ACC112 (cell line): Measurements from ENCODE around the gene GUCY1A1.

ENCODE experiments used
- H2AFZ ChIP-seq: fragments of 200-600 bp; sonication (generic); one replicate; pipeline ENCODE4 v1.6.0; 2017; ENCODE audit warnings: antibody characterized with exemption, low read length; ENCODE audit not compliant: unreplicated experiment
- H3K27ac ChIP-seq: fragments of 200-600 bp; sonication (generic); 2 replicates; pipeline ENCODE4 v1.5.1; 2014; ENCODE audit warnings: low read depth, mild to moderate bottlenecking, antibody characterized with exemption, low read length, moderate library complexity
- H3K27me3 ChIP-seq: fragments of 200-600 bp; sonication (generic); 2 replicates; pipeline ENCODE4 v1.6.1; 2014; ENCODE audit warnings: mild to moderate bottlenecking, antibody characterized with exemption, low read length, moderate library complexity, mixed read lengths; ENCODE audit not compliant: insufficient read depth
- H3K36me3 ChIP-seq: fragments of 200-600 bp; sonication (generic); 2 replicates; pipeline ENCODE4 v1.6.1; 2016; ENCODE audit warnings: mild to moderate bottlenecking, antibody characterized with exemption, low read length, moderate library complexity, mixed read lengths; ENCODE audit not compliant: insufficient read depth
- H3K4me1 ChIP-seq: fragments of 200-600 bp; sonication (generic); one replicate; pipeline ENCODE4 v1.6.1; 2016; ENCODE audit warnings: low read length, mixed read lengths; ENCODE audit not compliant: insufficient read depth, unreplicated experiment, control insufficient read depth
- H3K4me3 ChIP-seq: fragments of 200-600 bp; sonication (generic); 2 replicates; pipeline ENCODE4 v1.5.1; 2014; ENCODE audit warnings: mild to moderate bottlenecking, low read depth, low read length
- H3K79me2 ChIP-seq: fragments of 200-600 bp; sonication (generic); one replicate; pipeline ENCODE4 v1.6.0; 2016; ENCODE audit warnings: low read length; ENCODE audit not compliant: control insufficient read depth, unreplicated experiment, insufficient read depth

GUCY1A1 gene, protein sequence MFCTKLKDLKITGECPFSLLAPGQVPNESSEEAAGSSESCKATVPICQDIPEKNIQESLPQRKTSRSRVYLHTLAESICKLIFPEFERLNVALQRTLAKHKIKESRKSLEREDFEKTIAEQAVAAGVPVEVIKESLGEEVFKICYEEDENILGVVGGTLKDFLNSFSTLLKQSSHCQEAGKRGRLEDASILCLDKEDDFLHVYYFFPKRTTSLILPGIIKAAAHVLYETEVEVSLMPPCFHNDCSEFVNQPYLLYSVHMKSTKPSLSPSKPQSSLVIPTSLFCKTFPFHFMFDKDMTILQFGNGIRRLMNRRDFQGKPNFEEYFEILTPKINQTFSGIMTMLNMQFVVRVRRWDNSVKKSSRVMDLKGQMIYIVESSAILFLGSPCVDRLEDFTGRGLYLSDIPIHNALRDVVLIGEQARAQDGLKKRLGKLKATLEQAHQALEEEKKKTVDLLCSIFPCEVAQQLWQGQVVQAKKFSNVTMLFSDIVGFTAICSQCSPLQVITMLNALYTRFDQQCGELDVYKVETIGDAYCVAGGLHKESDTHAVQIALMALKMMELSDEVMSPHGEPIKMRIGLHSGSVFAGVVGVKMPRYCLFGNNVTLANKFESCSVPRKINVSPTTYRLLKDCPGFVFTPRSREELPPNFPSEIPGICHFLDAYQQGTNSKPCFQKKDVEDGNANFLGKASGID

DNA sequence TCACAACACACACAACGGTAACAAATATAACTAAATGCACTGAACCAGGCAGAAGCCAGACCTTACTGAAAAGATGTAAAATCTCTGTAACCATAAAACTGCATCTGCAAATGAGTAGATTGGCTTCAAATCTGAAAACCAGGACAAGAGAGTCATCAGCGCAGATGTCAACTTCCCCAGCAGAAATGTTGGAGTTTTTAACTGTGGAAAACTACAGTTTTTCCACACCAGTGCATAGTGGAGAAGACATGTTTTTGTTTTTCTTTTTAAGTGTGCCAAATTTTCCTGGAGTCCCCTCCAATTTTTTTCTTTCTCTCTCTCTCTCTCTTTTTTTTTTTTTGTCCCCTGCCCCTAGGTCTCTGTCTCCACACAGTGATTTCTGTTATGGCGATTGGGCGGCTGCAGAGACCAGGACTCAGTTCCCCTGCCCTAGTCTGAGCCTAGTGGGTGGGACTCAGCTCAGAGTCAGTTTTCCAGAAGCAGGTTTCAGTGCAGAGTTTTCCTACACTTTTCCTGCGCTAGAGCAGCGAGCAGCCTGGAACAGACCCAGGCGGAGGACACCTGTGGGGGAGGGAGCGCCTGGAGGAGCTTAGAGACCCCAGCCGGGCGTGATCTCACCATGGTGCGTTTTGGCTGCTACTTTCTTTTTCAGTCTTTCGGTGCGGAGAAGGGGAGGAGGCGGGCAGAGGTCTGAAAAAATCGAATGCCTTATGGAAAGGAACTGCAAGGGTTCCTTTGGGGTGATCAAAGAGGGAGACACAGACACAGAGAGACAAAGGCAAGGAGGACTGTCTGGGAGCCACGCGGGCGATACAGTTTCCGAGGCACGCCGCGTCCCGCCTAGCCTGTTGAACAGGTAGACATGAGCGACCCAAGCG, at the start of gene GUCY1A1:
GUCY1A1 (plus strand) TSS at position 505 of the 878 bp plus-strand sequence. CDS start 30,020 bp downstream, outside the sequence.
- Histone ChIP-seq H3K4me3 (peak within 1 kb of the TSS; percentile 90), H3K4me1 (no peaks in the 10 kb centered on the region), H3K27ac (no peak within 1 kb of the TSS), H3K79me2 (no peaks in the 10 kb centered on the region), H3K27me3 (peaks cover 42% of the 10 kb centered on the region), H2AFZ (peak within 1 kb of the TSS; percentile 99), H3K36me3 (no peaks in the 10 kb centered on the region)

GRCh38 chr4:155617296-155617695, 49.4 kb upstream of the GUCY1A1 start:
- Histone ChIP-seq H3K36me3 (no peaks in the 10 kb centered on the region), H3K27ac (no peak overlapping the region), H3K79me2 (no peaks in the 10 kb centered on the region), H3K4me3 (no peak overlapping the region), H3K4me1 (no peaks in the 10 kb centered on the region), H2AFZ (no peak overlapping the region), H3K27me3 (no peaks in the 10 kb centered on the region)

- Histone ChIP-seq H3K36me3 (no peaks in the 10 kb centered on the region), H3K79me2 (no peaks in the 10 kb centered on the region), H3K27ac (no peak overlapping the region), H3K4me3 (no peak overlapping the region), H3K4me1 (no peaks in the 10 kb centered on the region), H2AFZ (no peak overlapping the region), H3K27me3 (no peaks in the 10 kb centered on the region)
These were observed 48.3 kb upstream of the GUCY1A1 start for GRCh38 chr4:155618183-155618838.

DNA sequence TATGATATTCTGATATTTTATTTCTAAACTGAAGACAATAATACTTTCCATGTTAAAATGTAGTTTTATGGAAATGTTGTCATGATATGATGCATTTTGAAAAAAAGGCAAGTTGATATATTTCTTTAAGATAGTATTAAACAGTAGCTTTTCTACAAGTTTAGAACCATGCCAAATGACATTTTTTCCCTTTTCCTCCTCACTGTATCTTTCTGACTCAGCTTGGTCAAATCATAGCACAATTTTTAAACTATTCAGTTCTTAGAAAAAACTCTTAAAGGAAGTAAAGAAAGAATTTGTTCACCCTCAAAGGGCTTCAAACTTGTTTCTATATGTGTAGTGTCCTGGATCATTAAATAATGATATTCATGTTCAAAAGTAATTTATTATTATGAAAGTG, 46.0 kb upstream of the GUCY1A1 start:
- Histone ChIP-seq H3K79me2 (no peaks in the 10 kb centered on the region), H3K4me3 (no peak overlapping the region), H3K27ac (no peak overlapping the region), H3K4me1 (no peaks in the 10 kb centered on the region), H3K36me3 (no peaks in the 10 kb centered on the region), H2AFZ (no peak overlapping the region), H3K27me3 (no peaks in the 10 kb centered on the region)

DNA sequence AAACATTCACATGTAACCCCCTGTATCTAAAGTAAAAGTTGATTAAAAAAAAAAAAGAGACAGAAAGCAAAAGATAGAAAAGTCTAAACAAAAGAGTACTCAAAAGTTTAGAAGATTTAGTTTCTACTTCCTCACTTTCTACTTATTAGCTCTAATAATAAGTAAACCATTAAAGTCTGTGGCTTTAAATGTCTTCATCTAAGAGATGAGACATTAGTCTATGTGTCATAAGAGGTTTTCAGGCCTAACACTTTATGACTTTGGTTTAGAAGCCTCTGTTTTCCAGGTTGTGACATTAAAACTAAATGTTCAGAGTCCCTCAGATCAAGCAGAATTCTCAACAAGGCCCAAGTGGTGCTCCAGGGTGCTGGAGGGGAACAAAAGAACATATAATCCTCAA, 42.2 kb upstream of the GUCY1A1 start:
- H3K27ac ChIP-seq: no peak overlapping the region
- no peaks in the 10 kb centered on the region for H3K36me3 ChIP-seq
- H3K79me2 ChIP-seq: no peaks in the 10 kb centered on the region
- H3K4me3 ChIP-seq: no peak overlapping the region
- H3K4me1 ChIP-seq: peaks cover 11% of the 10 kb centered on the region
- no peaks in the 10 kb centered on the region for H3K27me3 ChIP-seq
- no peak overlapping the region for H2AFZ ChIP-seq

DNA sequence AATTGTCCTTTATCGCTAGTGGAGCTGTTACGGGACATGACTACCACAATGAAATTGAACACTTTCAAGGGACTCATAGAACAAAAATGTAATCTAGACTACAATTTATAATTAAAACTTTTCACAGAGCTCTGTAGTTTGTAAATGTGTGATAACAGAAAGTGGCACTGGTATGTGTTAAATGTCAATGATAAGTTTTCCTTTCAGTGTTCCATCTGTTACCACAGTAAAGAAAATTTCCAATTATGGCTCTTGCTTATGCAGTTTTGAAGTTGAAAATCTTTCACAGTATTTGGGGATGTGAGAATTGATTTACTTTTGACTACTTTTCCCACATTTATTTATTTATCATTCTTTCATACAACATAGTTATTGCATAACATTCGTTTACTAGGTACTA, 40.1 kb upstream of the GUCY1A1 start:
- Histone ChIP-seq H3K36me3 (no peaks in the 10 kb centered on the region), H3K79me2 (no peaks in the 10 kb centered on the region), H3K4me3 (no peak overlapping the region), H3K4me1 (peaks cover 22% of the 10 kb centered on the region), H2AFZ (no peak overlapping the region), H3K27ac (no peak overlapping the region), H3K27me3 (no peaks in the 10 kb centered on the region)

DNA sequence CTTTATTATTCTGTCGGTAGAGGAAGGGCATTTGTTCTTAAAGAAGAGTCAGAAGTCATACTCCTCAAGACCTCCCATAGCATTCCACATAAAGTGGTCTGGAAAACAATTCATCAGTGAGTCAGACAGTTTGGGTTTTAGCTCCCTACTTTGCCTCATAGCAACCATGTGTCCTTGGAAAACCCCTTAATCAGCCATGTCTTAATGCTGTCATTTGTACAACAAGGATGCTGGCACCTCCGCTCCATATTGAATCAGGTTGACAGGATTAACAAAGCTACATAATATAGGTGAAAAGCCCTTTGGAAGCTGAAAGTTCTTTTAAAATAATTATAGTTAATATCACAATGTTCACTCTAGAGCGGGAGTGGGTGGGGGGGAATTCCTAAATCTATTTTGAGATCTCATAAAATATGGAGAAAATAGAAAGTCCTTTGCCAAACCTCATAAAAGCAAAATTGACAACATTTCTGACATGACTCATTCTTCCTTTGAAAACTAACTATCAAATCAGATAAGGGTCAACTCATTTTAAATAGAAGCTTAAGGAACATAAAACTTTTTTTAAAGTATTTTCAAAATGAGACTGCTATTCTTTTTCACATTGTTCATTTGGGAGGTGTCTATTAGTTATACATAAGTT, 37.3 kb upstream of the GUCY1A1 start:
- Histone ChIP-seq H3K4me1 (peaks cover 22% of the 10 kb centered on the region), H3K27ac (peak overlapping the region; percentile 84), H2AFZ (peak overlapping the region; percentile 71), H3K36me3 (no peaks in the 10 kb centered on the region), H3K4me3 (no peak overlapping the region; the same call in 1 of the 2 replicates), H3K27me3 (no peaks in the 10 kb centered on the region), H3K79me2 (no peaks in the 10 kb centered on the region)

DNA sequence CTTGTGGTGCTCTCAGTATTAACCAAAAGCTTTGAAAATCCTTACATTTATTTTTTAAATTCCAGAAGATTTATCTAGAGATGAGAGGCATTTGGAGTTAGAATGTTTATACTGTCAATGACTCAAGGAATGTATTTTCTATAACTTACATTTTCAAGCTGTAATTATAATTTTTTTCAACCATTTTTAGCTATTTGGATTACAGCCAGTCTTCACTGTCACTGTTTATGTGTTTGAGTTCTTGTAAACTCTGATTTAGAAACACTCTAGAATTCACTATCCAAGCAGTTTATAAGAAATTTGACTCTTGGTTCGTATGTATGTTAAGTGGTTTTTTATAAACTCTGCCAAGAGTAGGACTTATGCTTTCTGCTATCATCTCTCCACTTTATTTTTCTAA, 36.7 kb upstream of the GUCY1A1 start:
- H3K27ac ChIP-seq: peak overlapping the region; percentile 84
- no peaks in the 10 kb centered on the region for H3K79me2 ChIP-seq
- peaks cover 22% of the 10 kb centered on the region for H3K4me1 ChIP-seq
- H3K36me3 ChIP-seq: no peaks in the 10 kb centered on the region
- no peak overlapping the region for H3K4me3 ChIP-seq
- H3K27me3 ChIP-seq: no peaks in the 10 kb centered on the region
- H2AFZ ChIP-seq: peak overlapping the region; percentile 71

- H3K27me3 ChIP-seq: no peaks in the 10 kb centered on the region
- H3K36me3 ChIP-seq: no peaks in the 10 kb centered on the region
- no peak overlapping the region for H3K27ac ChIP-seq
- no peak overlapping the region for H2AFZ ChIP-seq
- peaks cover 22% of the 10 kb centered on the region for H3K4me1 ChIP-seq
- no peak overlapping the region for H3K4me3 ChIP-seq
- no peaks in the 10 kb centered on the region for H3K79me2 ChIP-seq
These were observed 34.3 kb upstream of the GUCY1A1 start for GRCh38 chr4:155632310-155632840.
